Activated CD4-positive, alpha-beta T cell treated with anti-CD3 and anti-CD28 coated beads, Interleukin-2, amount 50 U/mL, for 16 hours (primary cell): ENCODE results near the gene TBX1.

Experiments
- DNase-seq: peaks from one replicate; pipeline ENCODE4 v3.0.0-alpha.2; 2020

The TBX1 gene

DNA sequence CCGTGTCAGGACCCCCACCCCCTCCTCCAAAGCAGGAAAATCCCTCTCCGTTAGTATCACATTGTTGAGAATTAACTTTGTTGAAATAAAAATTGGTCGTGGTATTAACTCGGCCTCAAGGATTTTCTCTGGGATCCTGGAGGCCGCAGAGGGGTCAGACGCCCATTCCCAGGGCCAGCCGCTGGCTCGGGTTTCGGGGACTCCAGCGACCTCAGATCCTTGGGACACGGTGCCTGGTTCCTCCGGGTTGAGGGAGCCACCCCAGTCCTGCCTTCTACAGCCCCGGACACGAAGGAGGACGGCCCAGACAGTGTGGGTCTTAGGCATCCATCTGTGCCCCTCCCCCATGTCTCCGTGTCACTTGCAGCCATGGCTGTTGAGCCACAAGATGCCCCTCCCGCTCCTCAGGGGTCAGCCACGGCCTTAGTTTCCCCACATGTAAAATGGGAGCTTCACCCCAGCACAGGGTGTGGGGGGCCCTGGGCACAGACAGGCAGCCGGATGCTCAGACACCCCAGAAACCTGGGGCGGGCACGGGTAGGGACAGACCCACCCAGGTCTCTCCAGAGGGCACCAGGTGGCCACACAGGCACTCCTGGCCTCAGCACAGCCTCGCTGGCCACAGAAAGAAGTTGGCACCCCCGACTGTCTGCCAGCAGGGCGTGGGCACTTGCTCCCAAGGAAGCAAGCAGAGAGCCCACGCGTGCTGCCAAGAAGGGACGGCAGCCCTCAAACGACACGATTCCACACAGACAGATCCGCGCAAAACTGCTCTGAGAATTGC, 21.7 kb upstream of the TBX1 start:
- no peak for DNase-seq

- DNase-seq, result no peak
Measured at GRCh38 chr22:19739448-19739895, 21.1 kb upstream of the TBX1 start.

- DNase-seq, result no peak
Measured at GRCh38 chr22:19739911-19740449, 20.6 kb upstream of the TBX1 start.

DNA sequence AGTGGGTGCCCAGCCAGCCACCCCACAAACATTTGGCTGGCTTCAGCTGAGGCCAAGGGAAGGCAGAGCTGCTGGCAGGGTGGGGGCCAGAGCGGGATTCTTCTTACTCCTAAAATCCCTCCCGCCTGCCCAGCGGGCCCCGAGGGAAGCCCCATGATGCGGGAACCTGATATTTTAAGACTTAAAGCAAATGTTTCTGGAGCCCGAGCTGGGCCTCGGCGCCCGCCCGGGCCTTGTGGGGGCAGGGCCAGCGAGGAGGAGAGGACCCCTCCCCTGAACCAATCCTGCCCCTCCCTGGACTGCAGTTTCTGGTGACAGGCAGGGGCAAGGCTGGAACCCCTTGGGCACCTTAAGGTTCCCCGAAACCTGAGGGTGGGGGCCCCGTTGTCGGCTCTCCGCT, 20.0 kb upstream of the TBX1 start:
- DNase-seq, result no peak

- no peak for DNase-seq
Measured at GRCh38 chr22:19741053-19741452, 19.5 kb upstream of the TBX1 start.

- no peak for DNase-seq
Measured at GRCh38 chr22:19742160-19743066, 18.2 kb upstream of the TBX1 start.

DNA sequence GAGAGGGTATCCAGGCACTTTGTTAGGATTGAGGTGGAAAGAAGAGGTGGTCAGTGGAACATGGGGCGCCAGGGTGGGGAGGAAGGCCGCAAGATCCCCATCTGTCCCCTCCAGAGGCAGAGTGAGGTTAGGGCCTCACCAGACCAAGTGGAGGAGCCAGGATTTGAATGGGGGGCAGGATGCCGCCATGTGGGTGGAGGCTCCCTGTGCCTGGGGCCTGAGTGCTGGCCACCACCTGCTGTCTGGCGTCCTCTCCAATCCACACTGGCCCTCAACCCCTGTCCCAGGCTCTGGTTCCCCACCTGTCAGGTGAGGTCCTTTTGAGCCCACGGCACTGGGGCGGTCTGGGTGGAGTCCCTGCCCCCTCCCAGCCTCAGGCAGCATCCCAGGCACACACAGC, 17.5 kb upstream of the TBX1 start:
- no peak for DNase-seq

- no peak for DNase-seq
Measured at GRCh38 chr22:19743651-19744050, 16.9 kb upstream of the TBX1 start.

DNA sequence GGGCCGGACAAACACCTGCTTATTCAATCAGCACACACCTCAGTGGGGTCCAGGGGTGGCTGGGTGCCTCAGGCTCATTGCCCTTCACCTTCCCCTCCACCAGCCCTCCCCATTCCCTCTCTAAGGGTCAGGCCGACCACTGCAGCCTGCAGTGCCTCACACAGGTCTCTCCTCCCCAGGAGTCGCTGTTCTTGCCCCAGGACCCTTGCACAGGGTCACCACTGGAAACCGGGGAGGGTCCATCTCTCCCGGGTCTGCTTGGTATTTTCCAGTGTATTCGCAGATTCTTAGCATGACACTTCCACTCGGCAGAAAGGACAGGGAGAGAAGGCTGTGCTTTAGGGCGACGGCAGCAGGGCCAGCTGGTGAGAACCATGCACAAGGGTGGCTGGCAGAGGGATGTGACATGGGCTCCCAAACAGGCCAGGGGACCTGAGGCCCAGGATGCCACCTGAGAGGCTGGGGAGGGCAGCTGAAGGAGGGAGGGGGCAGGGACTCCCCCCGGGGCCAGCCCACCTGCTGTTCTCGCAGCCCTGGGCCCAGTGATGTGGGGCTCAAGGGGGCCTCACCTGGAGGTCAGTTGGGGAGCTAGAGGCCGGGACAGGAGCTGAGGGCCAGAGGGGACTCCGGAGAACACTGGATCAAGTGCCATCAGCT, 16.1 kb upstream of the TBX1 start:
- DNase-seq, result no peak

- DNase-seq, result no peak
Measured at GRCh38 chr22:19745155-19746101, 15.2 kb upstream of the TBX1 start.

DNA sequence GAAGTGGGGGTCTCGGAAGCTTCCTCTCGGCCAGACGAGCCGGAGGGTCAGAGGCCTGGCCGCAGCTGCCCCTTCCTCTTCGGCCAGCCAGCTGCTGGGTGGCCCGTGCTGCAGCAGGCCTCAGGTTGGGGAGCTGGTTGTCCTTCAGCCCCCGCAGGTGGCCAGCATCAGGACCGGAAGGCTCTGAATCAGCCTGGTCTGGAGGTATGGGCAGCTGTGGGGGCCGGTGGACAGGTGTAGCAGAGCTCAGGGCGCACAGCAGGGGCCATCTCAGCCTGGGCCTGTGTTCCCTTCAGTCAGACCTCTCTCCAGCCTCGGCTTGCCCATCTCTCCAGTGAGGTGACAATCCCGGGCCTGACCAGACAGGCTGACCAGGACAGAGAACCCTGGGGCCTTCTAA, 13.9 kb upstream of the TBX1 start:
- DNase-seq, result no peak

DNA sequence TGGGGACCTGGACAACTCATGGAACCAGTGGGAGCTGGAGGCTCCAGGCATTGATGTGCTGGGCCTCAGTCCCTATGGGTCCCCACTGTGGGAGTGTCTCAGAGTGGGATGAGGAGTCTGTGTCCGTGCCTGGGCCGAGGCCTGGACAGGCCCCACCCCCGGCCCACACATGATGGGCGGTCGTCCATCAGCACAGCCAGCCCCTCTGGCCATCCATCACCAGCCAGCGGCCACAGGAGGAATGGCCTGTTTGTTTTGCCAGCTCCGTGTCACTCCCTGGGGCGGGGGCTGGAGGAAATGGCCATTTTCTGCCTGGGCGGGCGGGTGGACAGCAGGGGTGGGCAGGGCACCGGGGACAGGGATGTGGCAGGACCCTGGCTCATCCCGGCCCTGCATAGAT, 13.0 kb upstream of the TBX1 start:
- DNase-seq, result no peak

- DNase-seq, result no peak
Measured at GRCh38 chr22:19748139-19748538, 12.4 kb upstream of the TBX1 start.

- DNase-seq, result no peak
Measured at GRCh38 chr22:19748991-19749664, 11.4 kb upstream of the TBX1 start.

DNA sequence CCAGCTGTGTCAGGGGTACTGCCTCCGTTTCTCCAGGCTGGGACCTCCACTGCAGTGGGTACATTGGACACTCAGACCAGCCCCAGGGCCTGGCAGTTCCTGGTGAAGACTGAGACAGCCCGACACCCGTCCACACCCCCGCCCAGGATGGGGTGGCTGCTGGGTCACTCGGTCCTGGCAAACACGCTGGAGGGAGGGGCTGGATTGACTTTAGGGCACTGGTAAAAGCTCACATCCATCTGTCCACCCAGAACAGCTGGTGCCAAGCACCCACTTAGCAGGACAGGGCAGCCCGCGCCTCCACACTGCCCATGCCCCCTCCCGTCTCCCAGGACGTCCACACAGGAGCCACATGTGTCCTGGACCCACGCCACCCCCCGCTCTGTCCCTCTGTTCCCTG, 10.7 kb upstream of the TBX1 start:
- DNase-seq, result no peak

GRCh38 chr22:19750507-19751490, 9.8 kb upstream of the TBX1 start:
- no peak for DNase-seq

DNA sequence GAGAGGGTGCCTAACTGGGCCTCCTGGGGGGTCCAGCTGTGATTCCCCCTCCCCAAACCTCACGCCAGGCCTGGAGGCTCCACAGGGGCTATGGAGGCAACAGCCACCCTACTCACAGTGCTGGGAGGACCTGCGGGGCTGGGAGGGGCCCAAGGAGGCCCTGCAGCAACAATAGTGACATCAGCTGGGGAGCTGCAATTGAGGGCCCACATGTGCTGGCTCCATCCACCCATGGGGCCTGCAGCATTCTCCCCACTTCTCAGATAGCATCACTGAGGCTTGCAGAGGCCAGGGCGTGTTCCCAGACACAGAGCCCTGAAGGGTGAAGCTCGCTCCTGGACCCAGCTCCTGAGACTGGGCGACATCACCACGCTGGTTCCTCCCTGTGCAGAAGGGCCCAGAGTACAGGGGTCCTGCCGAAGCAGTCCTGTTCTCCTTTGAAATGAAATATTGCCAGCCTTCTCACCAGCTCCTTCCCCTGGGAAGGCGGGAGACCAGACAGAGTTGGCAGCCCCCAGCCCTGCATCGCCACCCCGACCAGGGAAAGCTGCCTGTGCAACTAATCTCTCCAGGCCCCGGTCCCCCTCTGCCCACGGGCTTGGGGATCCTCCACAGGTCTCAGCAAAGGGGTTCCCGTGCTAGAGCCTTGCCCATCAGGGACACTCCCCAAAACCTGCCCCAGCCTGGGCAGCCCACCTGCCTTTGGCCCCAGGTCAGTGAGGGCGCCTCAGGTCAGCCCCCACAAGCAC, 8.9 kb upstream of the TBX1 start:
- no peak for DNase-seq

DNA sequence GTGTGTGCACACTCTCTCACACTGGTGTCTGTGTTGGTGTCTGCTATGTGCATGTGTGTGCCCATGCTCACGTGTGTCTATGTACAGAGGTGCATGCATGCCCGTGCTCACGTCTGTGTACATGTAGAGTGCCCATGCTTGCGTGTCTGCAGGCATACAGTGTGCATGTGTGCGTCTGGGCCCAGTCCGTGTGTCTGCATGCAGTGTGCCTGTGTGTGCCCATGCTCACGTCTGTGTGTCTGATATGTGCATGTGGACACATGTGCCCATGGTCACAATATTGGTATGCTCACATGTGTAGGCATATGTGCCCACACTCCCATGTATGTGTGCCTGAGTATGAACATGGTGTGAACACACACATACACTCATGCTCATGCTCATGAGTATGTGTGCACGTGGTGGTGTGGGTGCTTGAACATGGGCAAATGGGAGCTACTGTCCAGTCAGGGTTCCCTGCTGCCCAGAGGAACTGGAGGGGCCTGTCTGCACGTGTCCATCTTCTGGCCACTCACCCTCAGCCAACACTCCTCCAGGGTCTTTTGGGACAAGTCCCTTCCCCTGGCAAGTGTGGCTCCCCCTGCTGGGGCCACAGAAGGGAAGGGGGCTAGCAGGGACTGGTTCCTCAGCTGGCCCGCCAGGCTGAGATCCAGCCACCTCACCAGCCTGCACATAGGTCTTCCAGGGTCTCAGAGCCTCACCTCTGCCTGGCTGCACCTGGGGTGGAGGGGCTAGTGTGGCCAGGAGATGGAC, 7.3 kb upstream of the TBX1 start:
- no peak for DNase-seq
